GM10266 (cell line): ENCODE measurements around the gene TBXAS1.
A peak's percentile ranks its signal among the peaks of the same experiment; 100 is the strongest.

Experiments used
- DNase-seq: peaks from one replicate; pipeline ENCODE4 v3.0.0; 2012; ENCODE audit errors: extremely low spot score
- CTCF ChIP-seq: IDR thresholded peaks from 2 replicates; pipeline ENCODE4 v1.5.1; 2012; ENCODE audit warnings: mild to moderate bottlenecking, low read depth; ENCODE audit not compliant: control insufficient read depth, insufficient read depth; ENCODE audit errors: missing control alignments

Gene TBXAS1

GRCh38 chr7:140048989-140049338, 219.9 kb downstream of the TBXAS1 start:
- no peak for DNase-seq
- TF ChIP-seq CTCF, result no peak

DNA sequence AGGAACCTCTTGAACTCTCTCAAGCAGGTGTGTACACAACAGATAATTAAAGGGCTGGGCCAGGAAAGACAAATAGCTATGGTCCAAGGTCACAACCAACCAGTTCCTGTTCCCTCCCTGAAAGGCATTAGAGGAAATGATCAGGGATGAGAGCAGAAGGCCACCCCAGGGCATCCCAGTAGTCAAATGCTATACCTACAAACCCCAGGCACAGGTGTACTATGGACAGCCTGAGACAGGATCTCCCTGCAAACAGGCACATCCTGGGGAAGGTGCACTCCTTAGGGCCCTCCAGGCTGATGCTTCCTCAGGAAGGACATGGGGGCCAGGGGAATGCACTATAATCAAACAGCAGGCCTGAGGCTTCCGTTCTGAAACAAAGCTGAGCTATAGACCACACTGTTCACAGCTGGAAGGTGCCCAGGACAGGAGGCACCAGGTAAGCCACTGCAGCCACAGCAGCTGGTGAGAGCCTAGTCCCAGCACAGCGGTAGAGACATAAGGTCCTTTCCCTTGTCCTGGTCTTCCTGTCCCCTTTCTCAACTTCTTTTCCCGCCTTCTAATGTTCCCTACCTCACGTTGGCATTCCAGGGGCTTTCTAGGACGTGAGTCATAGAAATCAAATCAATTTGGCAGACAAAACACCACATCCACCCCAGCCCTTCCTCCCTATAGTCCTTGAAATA, 220.4 kb downstream of the TBXAS1 start:
- DNase-seq, result no peak
- TF ChIP-seq CTCF, result no peak

DNA sequence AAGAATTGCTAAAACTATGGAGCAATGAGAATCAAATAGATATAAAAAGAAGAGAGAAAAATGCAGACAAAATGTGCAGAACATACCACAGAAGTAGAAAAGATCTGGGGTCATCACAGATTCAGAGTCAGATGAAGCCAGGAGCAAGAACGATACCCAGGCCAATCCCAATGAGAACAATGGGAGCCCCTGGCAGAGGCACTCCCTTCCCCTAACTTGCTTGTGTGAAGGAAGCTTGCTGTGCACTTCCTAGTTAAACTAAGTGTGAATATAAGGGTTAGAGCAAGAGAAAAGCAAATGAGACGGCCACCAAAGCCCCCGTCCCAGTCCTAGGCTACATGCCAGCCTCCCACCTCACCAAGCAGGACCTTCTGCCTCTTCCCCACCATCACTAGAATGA, 221.0 kb downstream of the TBXAS1 start:
- DNase-seq, result no peak
- no peak for TF ChIP-seq CTCF

- no peak for DNase-seq
- no peak for TF ChIP-seq CTCF
These were observed 222.8 kb downstream of the TBXAS1 start for GRCh38 chr7:140051820-140052219.

GRCh38 chr7:140053812-140054539, 224.9 kb downstream of the TBXAS1 start:
- DNase-seq, result peak; percentile 64
- no peak for TF ChIP-seq CTCF

DNA sequence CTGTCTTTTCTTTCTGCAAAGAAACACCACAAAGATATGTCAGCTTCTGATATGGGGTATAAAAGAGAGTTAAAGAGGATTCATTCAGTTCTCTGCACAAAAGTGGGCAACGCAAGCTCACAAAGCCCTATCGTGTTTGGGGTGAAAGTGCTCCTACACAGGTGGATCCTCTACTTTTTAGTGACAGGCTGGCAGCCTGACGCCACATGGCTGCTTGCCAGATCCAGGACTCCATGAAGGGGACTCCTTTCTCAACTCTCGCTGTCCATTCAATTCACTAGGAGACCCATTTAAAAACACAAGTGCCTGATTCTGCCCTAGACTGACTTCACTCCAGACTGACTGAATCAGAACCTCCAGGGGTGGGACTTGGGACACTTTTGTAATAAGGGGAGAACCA, 225.7 kb downstream of the TBXAS1 start:
- no peak for TF ChIP-seq CTCF
- DNase-seq, result no peak

DNA sequence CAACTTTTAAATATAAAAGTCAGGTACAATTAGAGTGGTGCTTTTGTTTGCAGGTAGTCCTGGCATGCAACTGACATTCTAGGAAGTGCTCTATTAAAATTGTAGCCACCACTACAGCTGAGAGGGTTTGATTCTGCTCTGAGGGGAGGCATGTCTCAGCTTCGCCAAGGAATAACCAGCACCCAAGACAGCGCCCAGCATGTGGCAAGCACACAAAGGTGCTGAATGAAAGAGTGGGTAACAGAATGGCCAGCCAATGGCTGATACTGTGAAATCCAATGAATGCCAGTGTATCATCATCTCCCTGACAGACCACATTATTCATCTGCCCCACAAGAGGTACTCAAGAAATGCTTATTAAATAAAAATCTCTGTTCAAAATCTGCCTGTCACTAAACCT, 226.8 kb downstream of the TBXAS1 start:
- no peak for DNase-seq
- no peak for TF ChIP-seq CTCF
